Measurements from ENCODE around the gene FIGNL2.

DNA sequence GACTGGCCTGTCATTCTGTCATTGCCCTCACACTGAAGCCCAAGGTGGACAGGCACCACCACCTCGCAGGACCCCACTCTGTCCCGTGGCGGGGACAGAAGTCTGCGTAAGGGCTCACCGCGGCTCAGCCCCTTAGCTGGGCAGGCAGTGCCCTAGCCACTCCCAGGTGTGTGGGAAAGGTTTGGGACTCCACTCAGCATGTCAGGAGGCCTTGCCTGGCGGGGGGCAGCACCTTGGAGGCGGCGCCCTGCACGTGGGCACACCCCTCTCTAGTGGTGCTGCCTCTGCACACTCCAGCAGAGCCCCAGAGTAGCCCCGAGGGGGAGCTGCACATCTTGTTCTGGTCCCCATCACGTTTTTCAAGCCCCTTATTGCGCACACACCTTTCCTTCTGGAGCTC, 35.6 kb downstream of the FIGNL2 start:
- TF ChIP-seq, protein P1, sequence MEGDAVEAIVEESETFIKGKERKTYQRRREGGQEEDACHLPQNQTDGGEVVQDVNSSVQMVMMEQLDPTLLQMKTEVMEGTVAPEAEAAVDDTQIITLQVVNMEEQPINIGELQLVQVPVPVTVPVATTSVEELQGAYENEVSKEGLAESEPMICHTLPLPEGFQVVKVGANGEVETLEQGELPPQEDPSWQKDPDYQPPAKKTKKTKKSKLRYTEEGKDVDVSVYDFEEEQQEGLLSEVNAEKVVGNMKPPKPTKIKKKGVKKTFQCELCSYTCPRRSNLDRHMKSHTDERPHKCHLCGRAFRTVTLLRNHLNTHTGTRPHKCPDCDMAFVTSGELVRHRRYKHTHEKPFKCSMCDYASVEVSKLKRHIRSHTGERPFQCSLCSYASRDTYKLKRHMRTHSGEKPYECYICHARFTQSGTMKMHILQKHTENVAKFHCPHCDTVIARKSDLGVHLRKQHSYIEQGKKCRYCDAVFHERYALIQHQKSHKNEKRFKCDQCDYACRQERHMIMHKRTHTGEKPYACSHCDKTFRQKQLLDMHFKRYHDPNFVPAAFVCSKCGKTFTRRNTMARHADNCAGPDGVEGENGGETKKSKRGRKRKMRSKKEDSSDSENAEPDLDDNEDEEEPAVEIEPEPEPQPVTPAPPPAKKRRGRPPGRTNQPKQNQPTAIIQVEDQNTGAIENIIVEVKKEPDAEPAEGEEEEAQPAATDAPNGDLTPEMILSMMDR (IDR thresholded peaks at IDR 0.05; ENCODE audit: low read depth, low read length), result no peak
- TF ChIP-seq EZH2phosphoT487 (IDR thresholded peaks at IDR 0.05; ENCODE audit: low read depth), result no peak
